Fibroblast of lung (primary cell): ENCODE measurements around the gene MED15.

Source experiments
- CTCF ChIP-seq, 2 donors: IDR thresholded peaks in 1 of 2; conservative IDR thresholded peaks in 1 of 2; 1 replicate in 1 of 2; 2 replicates in 1 of 2; pipeline ENCODE4 v1.5.1; 2011 to 2012; ENCODE audit warnings: low read length in 2 of 2, control low read depth in 1 of 2, inconsistent platforms in 1 of 2, low read depth in 1 of 2, mild to moderate bottlenecking in 1 of 2
- EZH2 ChIP-seq: IDR thresholded peaks from 2 replicates; pipeline ENCODE4 v1.5.1; 2012; ENCODE audit warnings: low read length, control low read depth, mild to moderate bottlenecking; ENCODE audit errors: missing control alignments

GRCh38 chr22:20636945-20637344, 129.5 kb downstream of the MED15 start:
- TF ChIP-seq CTCF (conservative IDR thresholded peaks at IDR 0.05 in 1 of 2, IDR thresholded peaks at IDR 0.05 in 1 of 2; ENCODE audit: low read depth in 1 of 2, low read length in 2 of 2): no peak
- TF ChIP-seq EZH2: no peak
